ENCODE results near the gene PRND. TPM values are rescaled to one million over a fixed set of nuclear protein-coding genes. Genes with fewer than 3 reads are reported as not detected.

PRND gene, protein sequence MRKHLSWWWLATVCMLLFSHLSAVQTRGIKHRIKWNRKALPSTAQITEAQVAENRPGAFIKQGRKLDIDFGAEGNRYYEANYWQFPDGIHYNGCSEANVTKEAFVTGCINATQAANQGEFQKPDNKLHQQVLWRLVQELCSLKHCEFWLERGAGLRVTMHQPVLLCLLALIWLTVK
- total RNA-seq: under 1 TPM in 4 of 9 donors, not detected in 5; 0.06 to 0.45 (median 0.25) TPM
- not detected for polyA plus RNA-seq
- long read RNA-seq, donor 1: 0 reads
- long read RNA-seq, donor 2: 0 reads
- long read RNA-seq, donor 3: 0 reads

DNA sequence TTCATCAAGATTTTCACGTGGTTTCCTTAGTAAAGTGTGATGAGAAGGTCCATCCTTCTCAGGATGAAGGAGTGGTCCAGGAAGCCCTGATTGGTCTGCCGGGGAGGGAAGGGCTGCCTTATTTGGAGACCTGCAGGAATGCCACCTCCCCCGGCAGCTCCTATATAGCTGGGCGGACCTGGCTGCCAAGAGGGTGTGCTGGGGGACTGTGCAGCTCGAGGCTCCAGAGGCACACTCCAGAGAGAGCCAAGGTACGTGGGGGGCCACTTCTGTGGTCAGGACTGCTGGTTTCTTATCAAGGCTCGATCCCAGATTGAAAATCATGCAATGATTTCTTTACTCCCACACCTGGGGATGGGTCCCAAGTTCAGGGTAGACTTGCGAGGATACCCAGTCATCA is at the start of gene PRND:
PRND (plus strand) TSS at position 191 of the 400 bp plus-strand sequence. CDS start 2,643 bp downstream, outside the sequence.
- intact Hi-C loops (cut with DNase I): loop anchor here in 5 of 10 donors (1.0 to 10.0 kb wide), 5 partner anchors 113 to 617 kb away; no protein-coding TSS in a partner anchor
- no peak for DNase-seq
- Histone ChIP-seq H3K4me1 (peaks cover 0 to 25% (median 9%) of the 10 kb centered on the region in 12 donors), H3K27me3 (no peaks in the 10 kb centered on the region), H3K4me3 (peak within 1 kb of the TSS in 1 of 12 donors; percentile 15), H3K9me3 (peaks cover 0 to 5% (median 0%) of the 10 kb centered on the region in 12 donors), H3K36me3 (no peaks in the 10 kb centered on the region), H3K27ac (peak within 1 kb of the TSS in 2 of 12 donors; percentile 59 to 76)
- no peak for ATAC-seq
- WGBS, 4 donors: 73 to 80% (median 77%) methylated on average over 8 of the region's 8 CpGs
- TF ChIP-seq, protein P1, sequence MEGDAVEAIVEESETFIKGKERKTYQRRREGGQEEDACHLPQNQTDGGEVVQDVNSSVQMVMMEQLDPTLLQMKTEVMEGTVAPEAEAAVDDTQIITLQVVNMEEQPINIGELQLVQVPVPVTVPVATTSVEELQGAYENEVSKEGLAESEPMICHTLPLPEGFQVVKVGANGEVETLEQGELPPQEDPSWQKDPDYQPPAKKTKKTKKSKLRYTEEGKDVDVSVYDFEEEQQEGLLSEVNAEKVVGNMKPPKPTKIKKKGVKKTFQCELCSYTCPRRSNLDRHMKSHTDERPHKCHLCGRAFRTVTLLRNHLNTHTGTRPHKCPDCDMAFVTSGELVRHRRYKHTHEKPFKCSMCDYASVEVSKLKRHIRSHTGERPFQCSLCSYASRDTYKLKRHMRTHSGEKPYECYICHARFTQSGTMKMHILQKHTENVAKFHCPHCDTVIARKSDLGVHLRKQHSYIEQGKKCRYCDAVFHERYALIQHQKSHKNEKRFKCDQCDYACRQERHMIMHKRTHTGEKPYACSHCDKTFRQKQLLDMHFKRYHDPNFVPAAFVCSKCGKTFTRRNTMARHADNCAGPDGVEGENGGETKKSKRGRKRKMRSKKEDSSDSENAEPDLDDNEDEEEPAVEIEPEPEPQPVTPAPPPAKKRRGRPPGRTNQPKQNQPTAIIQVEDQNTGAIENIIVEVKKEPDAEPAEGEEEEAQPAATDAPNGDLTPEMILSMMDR (IDR thresholded peaks at IDR 0.05): no peak
- TF ChIP-seq POLR2A (IDR thresholded peaks at IDR 0.05): no peak

DNA sequence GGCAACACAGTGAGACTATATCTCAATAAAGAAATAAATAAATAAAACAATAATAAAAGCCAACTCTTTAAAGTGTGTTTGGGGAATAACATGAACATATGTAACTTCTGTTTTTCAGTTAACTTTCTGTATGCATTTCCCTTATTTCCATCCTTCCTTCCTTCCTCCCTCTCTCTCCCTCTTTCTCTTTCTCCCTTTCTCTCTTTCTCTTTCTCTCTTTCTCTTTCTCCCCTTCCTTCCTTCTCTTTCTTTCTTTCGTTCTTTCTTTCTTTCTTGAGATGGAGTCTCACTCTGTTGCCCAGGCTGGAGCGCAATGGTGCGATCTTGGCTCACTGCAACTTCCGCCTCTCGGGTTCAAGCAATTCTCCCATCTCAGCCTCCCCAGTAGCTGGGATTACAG is 48.8 kb upstream of the PRND start:
- TF ChIP-seq, protein P1 (IDR thresholded peaks at IDR 0.05): no peak
- TF ChIP-seq POLR2A (IDR thresholded peaks at IDR 0.05): no peak
- Histone ChIP-seq H3K4me3 (no peak overlapping the region), H3K4me1 (peaks cover 0 to 4% (median 0%) of the 10 kb centered on the region in 12 donors), H3K36me3 (no peaks in the 10 kb centered on the region), H3K27ac (no peak overlapping the region), H3K27me3 (no peaks in the 10 kb centered on the region), H3K9me3 (no peaks in the 10 kb centered on the region)
- 75 to 98% (median 95%) methylated on average over 5 of the region's 5 CpGs for WGBS, 4 donors
- ATAC-seq (no peak), DNase-seq (no peak)
- intact Hi-C loops (cut with DNase I): no loop called here

DNA sequence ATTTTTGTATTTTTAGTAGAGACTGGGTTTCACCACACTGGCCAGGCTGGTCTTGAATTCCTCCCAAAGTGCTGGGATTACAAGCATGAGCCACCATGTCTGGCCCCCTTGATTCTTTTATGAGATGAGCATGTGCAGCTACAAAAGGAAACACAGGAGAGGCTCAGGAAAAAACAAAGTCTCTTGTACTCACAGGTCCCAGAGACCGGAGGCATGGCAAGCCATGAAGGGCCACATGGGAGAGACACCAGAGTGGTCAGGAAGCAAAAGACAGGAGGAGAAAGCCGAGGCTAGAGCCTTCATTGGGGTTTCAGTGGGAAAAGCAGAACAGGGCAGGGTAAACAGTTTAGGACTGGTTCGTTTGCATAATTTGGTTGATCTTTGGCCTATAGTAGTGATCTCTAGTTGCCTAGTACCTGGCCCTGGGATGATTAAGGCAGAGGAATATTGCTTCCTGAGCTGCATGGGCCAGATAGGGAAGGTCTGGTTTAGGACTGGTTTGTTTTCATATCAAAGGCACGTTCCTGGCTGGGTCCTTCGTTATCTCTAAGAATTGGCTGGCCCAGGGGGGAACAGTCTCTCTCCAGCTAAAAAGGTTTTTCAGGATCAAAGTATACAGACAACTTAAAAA is 48.2 kb upstream of the PRND start:
- no peak overlapping the region for H3K4me3 ChIP-seq
- TF ChIP-seq POLR2A (IDR thresholded peaks at IDR 0.05): no peak
- DNase-seq (no peak), ATAC-seq (no peak)
- H3K27ac ChIP-seq: no peak overlapping the region
- no peaks in the 10 kb centered on the region for H3K9me3 ChIP-seq
- intact Hi-C loops (cut with DNase I): no loop called here
- peaks cover 0 to 4% (median 0%) of the 10 kb centered on the region in 12 donors for H3K4me1 ChIP-seq
- 33 to 42% (median 40%) methylated on average over 5 of the region's 5 CpGs for WGBS, 4 donors
- no peaks in the 10 kb centered on the region for H3K27me3 ChIP-seq
- H3K36me3 ChIP-seq: no peaks in the 10 kb centered on the region

DNA sequence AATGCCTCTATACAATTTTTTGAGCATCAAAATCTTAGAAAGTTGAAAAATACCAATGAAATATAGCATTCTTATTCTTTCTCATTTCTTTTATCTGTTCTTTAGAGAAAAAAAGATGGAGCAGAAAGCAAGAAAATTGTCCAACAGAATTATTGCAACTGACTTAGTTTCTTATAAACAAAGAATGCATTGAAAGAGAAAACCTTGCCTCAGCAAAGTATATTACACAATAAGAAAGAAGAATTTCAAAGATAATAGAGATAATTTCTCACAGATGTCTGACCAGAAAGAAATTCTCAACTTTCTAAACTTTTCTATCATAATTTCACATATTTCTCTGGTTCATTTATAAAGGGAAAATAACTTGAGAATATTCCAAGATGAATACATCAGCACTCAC is 47.0 kb upstream of the PRND start:
- no peak overlapping the region for H3K27ac ChIP-seq
- TF ChIP-seq, protein P1 (IDR thresholded peaks at IDR 0.05): no peak
- no peak for TF ChIP-seq POLR2A (IDR thresholded peaks at IDR 0.05)
- H3K4me1 ChIP-seq: peaks cover 0 to 4% (median 0%) of the 10 kb centered on the region in 12 donors
- intact Hi-C loops (cut with DNase I): loop anchor here in 1 of 10 donors (5.0 kb wide), 1 partner anchor 57 kb away; no protein-coding TSS in a partner anchor
- no peaks in the 10 kb centered on the region for H3K9me3 ChIP-seq
- no peaks in the 10 kb centered on the region for H3K27me3 ChIP-seq
- no peaks in the 10 kb centered on the region for H3K36me3 ChIP-seq
- no peak for ATAC-seq
- DNase-seq: no peak
- no peak overlapping the region for H3K4me3 ChIP-seq
